Measurements from ENCODE around the gene SLC36A4.
A peak's percentile ranks its signal among the peaks of the same experiment; 100 is the strongest.
"Not testable (repeated sequence)": the region's sequence is repeated elsewhere in the genome, so short reads cannot be mapped to it uniquely, and the experiment has no call there.

The SLC36A4 gene

DNA sequence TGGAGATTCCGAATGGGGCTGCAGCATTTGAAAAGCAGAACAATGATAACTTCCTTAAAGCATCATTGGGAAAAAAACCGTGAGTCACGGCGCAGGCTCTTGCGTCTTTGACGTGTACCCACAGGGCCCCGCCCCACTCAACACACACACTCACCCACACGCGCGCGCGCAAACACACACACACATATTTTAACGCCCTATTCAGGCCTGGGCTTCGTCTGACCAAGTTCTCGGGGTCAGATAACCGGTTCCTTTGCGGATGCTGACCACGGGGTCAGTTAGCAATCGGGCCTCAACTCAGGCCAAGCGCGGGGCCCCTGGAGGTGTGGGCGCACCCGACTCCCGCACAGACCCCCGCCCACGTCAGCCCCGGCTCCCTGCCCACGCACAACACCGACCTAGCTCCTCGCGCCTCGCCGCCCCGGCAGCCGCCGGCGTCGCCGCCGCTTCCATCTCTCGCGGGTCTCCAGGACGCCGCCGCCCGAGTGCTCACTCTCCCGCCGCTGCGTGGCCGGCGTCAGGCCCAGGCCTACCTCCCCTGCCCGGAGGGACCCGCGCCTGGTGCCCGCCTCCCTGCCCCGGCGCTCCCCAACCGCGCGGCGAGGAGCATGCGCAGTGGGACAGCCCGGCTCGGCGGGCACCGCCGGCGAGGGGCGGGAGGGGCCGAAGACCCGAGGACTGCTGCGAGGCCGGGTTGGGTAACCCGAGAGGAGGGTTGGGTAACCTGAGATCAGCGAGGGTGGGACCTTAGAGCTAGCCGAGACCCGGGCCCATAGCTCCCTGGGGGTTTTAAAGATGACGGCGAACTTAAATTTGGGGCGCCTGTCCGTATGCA lies at the start of gene SLC36A4:
Gene SLC36A4, minus strand, starts transcription at position 612 of the 835 bp plus-strand sequence. Its CDS starts 159 bp downstream, at position 453.
- no peaks in the 10 kb centered on the region for H3K9me3 ChIP-seq (ENCODE audit: control insufficient read depth in 2 of 2, low read length in 2 of 2)
- H3K4me3 ChIP-seq (ENCODE audit: low read length in 2 of 2): peak within 1 kb of the TSS; percentile 78 to 90
- H3K4me1 ChIP-seq (ENCODE audit: control insufficient read depth, insufficient read depth, low read length): no peaks in the 10 kb centered on the region

DNA sequence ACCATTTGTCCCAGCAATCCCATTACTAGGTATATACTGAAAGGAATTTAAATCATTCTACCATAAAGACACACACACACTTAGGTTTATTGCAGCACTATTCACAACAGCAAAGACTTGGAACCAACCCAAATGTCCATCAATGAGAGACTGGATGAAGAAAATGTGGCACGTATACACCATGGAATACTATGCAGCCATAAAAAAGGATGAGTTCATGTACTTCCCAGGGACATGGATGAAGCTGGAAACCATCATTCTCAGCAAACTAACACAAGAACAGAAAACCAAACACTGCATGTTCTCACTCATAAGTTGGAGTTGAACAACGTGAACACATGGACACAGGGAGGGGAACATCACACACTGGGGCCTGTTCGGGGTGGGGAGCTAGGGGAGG lies 49.0 kb upstream of the SLC36A4 start:
- not testable (repeated sequence) for H3K27me3 ChIP-seq (ENCODE audit: control insufficient read depth in 1 of 2, insufficient read depth in 2 of 2, low read length in 2 of 2); H3K4me3 ChIP-seq (ENCODE audit: low read length in 2 of 2); H3K27ac ChIP-seq (ENCODE audit: low read length); H3K9me3 ChIP-seq (ENCODE audit: control insufficient read depth in 2 of 2, low read length in 2 of 2); H3K4me1 ChIP-seq (ENCODE audit: control insufficient read depth, insufficient read depth, low read length); H3K9ac ChIP-seq (ENCODE audit: low read length in 2 of 2); H3K36me3 ChIP-seq (ENCODE audit: control insufficient read depth in 2 of 2, insufficient read depth in 2 of 2, low read length in 2 of 2)

More for the DNA sequence above, at the start of gene SLC36A4:
- H3K36me3 ChIP-seq (ENCODE audit: control insufficient read depth in 2 of 2, insufficient read depth in 2 of 2, low read length in 2 of 2): no peaks in the 10 kb centered on the region
- H3K9ac ChIP-seq (ENCODE audit: low read length in 2 of 2): peak within 1 kb of the TSS; percentile 84 to 88
- H3K27me3 ChIP-seq (ENCODE audit: control insufficient read depth in 1 of 2, insufficient read depth in 2 of 2, low read length in 2 of 2): no peaks in the 10 kb centered on the region
- H3K27ac ChIP-seq (ENCODE audit: low read length): peak within 1 kb of the TSS; percentile 77

DNA sequence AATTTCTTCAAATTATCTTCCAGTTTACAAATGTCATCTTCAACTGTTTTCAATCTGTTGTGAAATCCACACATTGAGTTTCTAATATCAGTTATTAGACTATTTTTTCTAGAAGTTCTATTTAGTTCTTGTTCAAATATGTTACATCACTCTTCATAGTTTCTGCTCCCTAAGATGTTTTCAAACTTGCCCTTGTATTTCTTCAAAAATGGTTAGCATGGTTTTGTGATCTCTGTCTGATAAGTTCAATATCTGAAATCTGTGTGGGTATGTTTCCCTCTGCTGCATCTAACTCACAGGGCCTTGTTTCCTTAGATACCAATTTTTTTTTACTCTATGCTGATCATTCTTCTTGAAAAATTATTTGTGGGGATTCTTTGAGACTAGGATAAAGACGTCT lies 46.2 kb upstream of the SLC36A4 start:
- Histone ChIP-seq H3K9ac (ENCODE audit: low read length in 2 of 2) (no peak overlapping the region), H3K27me3 (ENCODE audit: control insufficient read depth in 1 of 2, insufficient read depth in 2 of 2, low read length in 2 of 2) (no peaks in the 10 kb centered on the region), H3K27ac (ENCODE audit: low read length) (no peak overlapping the region), H3K9me3 (ENCODE audit: control insufficient read depth in 2 of 2, low read length in 2 of 2) (no peaks in the 10 kb centered on the region), H3K36me3 (ENCODE audit: control insufficient read depth in 2 of 2, insufficient read depth in 2 of 2, low read length in 2 of 2) (no peaks in the 10 kb centered on the region), H3K4me3 (ENCODE audit: low read length in 2 of 2) (no peak overlapping the region), H3K4me1 (ENCODE audit: control insufficient read depth, insufficient read depth, low read length) (no peaks in the 10 kb centered on the region)

DNA sequence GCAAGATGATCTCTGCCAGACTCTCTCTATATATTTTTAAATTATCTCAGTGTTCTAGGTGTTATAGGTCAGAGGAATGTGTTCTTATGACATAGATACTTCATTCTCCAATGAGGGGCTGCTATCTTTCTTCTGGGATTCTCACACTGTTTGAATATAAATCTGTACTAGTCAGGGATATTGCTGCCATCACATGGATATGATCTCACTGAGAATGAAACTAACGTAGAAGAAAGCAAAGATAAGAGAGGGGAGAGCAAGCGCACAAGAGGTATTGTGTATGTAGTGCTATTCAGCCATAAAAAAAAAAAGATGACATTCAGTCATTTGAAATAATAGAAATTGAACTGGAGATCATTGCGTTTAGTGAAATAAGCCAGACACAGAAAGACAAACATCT lies 42.2 kb upstream of the SLC36A4 start:
- H3K4me3 ChIP-seq (ENCODE audit: low read length in 2 of 2): no peak overlapping the region
- no peaks in the 10 kb centered on the region for H3K4me1 ChIP-seq (ENCODE audit: control insufficient read depth, insufficient read depth, low read length)
- H3K36me3 ChIP-seq (ENCODE audit: control insufficient read depth in 2 of 2, insufficient read depth in 2 of 2, low read length in 2 of 2): no peaks in the 10 kb centered on the region
- no peaks in the 10 kb centered on the region for H3K27me3 ChIP-seq (ENCODE audit: control insufficient read depth in 1 of 2, insufficient read depth in 2 of 2, low read length in 2 of 2)
- H3K27ac ChIP-seq (ENCODE audit: low read length): no peak overlapping the region
- no peak overlapping the region for H3K9ac ChIP-seq (ENCODE audit: low read length in 2 of 2)
- H3K9me3 ChIP-seq (ENCODE audit: control insufficient read depth in 2 of 2, low read length in 2 of 2): no peaks in the 10 kb centered on the region

DNA sequence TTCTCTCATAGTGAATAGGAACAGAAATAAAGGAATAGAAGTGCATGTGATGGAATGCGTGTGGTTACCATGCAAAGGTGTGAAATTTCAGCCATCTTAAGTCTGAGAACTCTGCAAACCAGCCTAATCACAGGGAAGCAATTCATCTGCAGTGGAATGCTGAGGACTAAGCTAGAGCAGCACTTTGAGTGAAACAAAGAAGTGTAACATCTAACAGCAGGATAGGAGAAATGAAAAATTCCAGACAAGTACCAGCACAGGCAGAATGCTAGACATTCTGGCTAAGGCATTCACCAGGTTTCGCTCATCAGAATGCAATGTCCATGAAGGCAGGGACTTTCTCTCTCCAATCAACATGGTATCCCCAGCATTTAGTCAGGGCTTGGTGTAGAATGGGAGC lies 41.2 kb upstream of the SLC36A4 start:
- no peaks in the 10 kb centered on the region for H3K4me1 ChIP-seq (ENCODE audit: control insufficient read depth, insufficient read depth, low read length)
- no peak overlapping the region for H3K4me3 ChIP-seq (ENCODE audit: low read length in 2 of 2)
- H3K9me3 ChIP-seq (ENCODE audit: control insufficient read depth in 2 of 2, low read length in 2 of 2): no peaks in the 10 kb centered on the region
- no peaks in the 10 kb centered on the region for H3K27me3 ChIP-seq (ENCODE audit: control insufficient read depth in 1 of 2, insufficient read depth in 2 of 2, low read length in 2 of 2)
- H3K27ac ChIP-seq (ENCODE audit: low read length): no peak overlapping the region
- no peaks in the 10 kb centered on the region for H3K36me3 ChIP-seq (ENCODE audit: control insufficient read depth in 2 of 2, insufficient read depth in 2 of 2, low read length in 2 of 2)
- H3K9ac ChIP-seq (ENCODE audit: low read length in 2 of 2): no peak overlapping the region

DNA sequence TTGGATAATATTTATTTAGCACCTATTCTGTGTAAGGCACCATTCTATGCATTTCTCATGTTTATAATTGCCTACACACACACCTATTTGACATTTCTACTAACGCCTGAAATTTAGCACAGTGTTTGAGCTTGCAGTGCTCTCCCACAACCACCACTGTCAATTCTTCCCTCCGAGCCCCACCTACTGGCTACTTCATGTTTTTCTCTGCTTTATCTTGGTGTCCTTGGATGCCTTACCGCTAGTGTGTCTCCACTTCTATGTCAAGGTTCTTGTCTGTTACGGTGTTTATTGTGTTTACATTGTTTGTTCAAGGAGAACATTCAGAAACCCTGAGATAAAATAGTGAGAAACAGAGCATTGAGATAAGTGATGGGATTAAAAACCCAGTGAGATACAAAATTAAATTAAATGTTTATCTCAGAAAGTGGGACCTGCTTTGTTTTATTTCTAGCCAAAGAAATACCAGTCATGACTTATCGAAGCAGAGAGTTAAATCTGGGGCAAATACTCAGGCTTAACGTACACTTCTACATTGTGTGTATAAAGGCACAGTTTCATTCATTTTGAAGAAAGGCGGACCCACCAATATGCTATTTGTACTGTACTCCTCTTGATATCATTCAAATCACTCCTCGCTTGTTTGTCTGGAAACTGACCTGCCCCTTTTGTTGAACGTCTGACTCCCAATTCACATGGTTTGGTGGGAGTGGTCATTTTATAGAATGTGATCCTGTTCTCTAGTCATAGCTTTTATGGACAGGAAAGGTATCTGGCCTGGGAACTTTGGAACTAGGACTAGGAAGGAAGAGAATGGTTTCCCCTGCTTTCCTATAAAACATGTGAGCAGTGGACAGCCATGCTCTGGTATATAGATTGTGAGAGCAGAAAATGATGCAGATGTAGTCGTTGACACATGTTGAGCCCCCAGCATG lies 39.2 kb upstream of the SLC36A4 start:
- Histone ChIP-seq H3K4me1 (ENCODE audit: control insufficient read depth, insufficient read depth, low read length) (no peaks in the 10 kb centered on the region), H3K9me3 (ENCODE audit: control insufficient read depth in 2 of 2, low read length in 2 of 2) (no peaks in the 10 kb centered on the region), H3K4me3 (ENCODE audit: low read length in 2 of 2) (no peak overlapping the region), H3K36me3 (ENCODE audit: control insufficient read depth in 2 of 2, insufficient read depth in 2 of 2, low read length in 2 of 2) (no peaks in the 10 kb centered on the region), H3K27me3 (ENCODE audit: control insufficient read depth in 1 of 2, insufficient read depth in 2 of 2, low read length in 2 of 2) (peaks cover 0 to 2% of the 10 kb centered on the region in 2 donors), H3K27ac (ENCODE audit: low read length) (no peak overlapping the region), H3K9ac (ENCODE audit: low read length in 2 of 2) (no peak overlapping the region)

DNA sequence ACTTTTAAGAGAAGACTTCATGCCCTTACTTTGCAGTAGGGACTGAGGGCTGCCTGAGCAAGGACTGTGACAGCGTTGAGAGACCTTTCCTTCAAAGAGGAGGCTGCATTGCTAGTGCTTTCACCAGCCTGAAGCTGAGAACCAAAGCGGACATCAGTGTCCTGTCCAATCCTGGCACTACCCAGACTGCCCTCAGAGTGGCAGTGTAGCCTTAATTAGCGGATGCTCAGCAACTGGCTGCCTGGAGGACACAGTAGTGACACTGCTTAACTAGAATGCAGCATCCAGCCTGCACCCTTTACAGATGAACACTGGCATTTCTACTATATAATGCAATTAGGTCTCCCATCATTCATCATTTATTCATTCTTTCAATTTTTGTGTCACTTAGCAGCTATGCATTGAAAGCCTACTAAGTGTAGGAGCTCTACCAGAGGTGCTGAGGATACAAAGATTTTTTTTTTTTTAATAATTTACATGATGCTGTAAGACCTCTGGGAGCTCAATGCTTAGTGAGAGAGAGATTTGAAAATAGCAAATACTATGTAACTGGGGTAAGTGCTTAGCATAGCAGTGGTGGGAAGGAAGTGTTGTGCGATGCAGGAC lies 36.9 kb upstream of the SLC36A4 start:
- Histone ChIP-seq H3K4me3 (ENCODE audit: low read length in 2 of 2) (no peak overlapping the region), H3K27ac (ENCODE audit: low read length) (no peak overlapping the region), H3K9me3 (ENCODE audit: control insufficient read depth in 2 of 2, low read length in 2 of 2) (no peaks in the 10 kb centered on the region), H3K36me3 (ENCODE audit: control insufficient read depth in 2 of 2, insufficient read depth in 2 of 2, low read length in 2 of 2) (no peaks in the 10 kb centered on the region), H3K9ac (ENCODE audit: low read length in 2 of 2) (no peak overlapping the region), H3K27me3 (ENCODE audit: control insufficient read depth in 1 of 2, insufficient read depth in 2 of 2, low read length in 2 of 2) (peaks cover 0 to 2% of the 10 kb centered on the region in 2 donors), H3K4me1 (ENCODE audit: control insufficient read depth, insufficient read depth, low read length) (no peaks in the 10 kb centered on the region)

DNA sequence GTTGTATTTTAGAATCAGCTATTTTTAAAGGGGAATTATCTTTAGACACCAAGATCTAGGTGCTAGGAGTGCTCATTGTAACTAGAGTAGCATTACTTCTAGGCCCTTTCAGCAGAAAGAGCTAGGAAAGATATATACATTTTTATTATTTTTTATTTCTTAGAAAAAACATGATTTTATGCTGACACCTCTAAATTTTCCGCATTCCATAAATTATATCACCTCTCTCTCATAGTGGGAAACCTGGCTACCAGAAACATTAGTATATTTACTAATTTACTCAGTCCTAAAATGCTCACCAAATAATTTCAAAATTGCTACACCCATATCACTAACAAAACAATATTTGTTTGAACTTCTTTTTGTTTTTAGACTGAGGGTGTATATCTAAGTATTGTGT lies 32.1 kb upstream of the SLC36A4 start:
- H3K4me1 ChIP-seq (ENCODE audit: control insufficient read depth, insufficient read depth, low read length): no peaks in the 10 kb centered on the region
- H3K4me3 ChIP-seq (ENCODE audit: low read length in 2 of 2): no peak overlapping the region
- no peak overlapping the region for H3K27ac ChIP-seq (ENCODE audit: low read length)
- no peak overlapping the region for H3K9ac ChIP-seq (ENCODE audit: low read length in 2 of 2)
- H3K9me3 ChIP-seq (ENCODE audit: control insufficient read depth in 2 of 2, low read length in 2 of 2): no peaks in the 10 kb centered on the region
- peaks cover 0 to 2% of the 10 kb centered on the region in 2 donors for H3K27me3 ChIP-seq (ENCODE audit: control insufficient read depth in 1 of 2, insufficient read depth in 2 of 2, low read length in 2 of 2)
- H3K36me3 ChIP-seq (ENCODE audit: control insufficient read depth in 2 of 2, insufficient read depth in 2 of 2, low read length in 2 of 2): no peaks in the 10 kb centered on the region

DNA sequence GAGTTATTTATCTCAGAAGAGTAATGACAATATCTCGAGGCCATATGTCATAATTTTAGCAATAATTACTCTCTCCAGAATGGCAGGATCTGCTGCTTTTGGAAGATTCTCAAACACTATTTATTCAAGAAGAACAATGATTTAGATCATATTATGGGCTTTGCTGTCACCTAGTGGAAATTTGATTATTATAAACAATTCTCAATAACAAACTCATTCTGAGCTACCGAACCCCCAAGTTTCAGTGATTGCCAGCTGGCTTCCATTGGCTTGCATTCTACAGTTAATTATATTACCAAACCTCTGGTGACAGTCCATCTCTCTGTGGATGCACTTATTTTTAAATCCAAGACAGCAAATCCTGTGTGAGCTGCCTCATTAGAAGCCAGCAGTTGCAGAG lies 27.9 kb upstream of the SLC36A4 start:
- no peaks in the 10 kb centered on the region for H3K36me3 ChIP-seq (ENCODE audit: control insufficient read depth in 2 of 2, insufficient read depth in 2 of 2, low read length in 2 of 2)
- H3K4me1 ChIP-seq (ENCODE audit: control insufficient read depth, insufficient read depth, low read length): no peaks in the 10 kb centered on the region
- H3K27ac ChIP-seq (ENCODE audit: low read length): no peak overlapping the region
- H3K27me3 ChIP-seq (ENCODE audit: control insufficient read depth in 1 of 2, insufficient read depth in 2 of 2, low read length in 2 of 2): no peaks in the 10 kb centered on the region
- no peak overlapping the region for H3K4me3 ChIP-seq (ENCODE audit: low read length in 2 of 2)
- H3K9ac ChIP-seq (ENCODE audit: low read length in 2 of 2): no peak overlapping the region
- no peaks in the 10 kb centered on the region for H3K9me3 ChIP-seq (ENCODE audit: control insufficient read depth in 2 of 2, low read length in 2 of 2)

DNA sequence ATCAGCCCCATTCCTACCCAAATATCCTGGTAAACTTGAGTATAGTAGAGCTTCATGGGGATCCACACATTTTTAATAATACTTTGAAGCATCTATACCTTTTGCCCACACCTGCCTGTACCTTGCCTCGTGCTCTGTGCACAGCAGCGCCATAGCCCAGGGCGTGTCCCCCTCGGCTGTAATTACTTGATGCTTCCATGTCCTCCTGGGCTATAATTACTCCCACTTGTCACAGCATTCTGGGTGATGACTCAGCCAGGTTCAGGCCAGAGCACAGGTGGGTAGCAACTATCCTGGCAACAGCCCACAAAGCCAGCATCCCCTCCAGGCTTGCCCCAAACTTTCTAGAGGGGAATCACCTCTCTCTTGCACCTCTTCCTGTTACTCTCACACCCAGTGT lies 23.7 kb upstream of the SLC36A4 start:
- Histone ChIP-seq H3K36me3 (ENCODE audit: control insufficient read depth in 2 of 2, insufficient read depth in 2 of 2, low read length in 2 of 2) (no peaks in the 10 kb centered on the region), H3K9me3 (ENCODE audit: control insufficient read depth in 2 of 2, low read length in 2 of 2) (no peaks in the 10 kb centered on the region), H3K4me3 (ENCODE audit: low read length in 2 of 2) (no peak overlapping the region), H3K4me1 (ENCODE audit: control insufficient read depth, insufficient read depth, low read length) (no peaks in the 10 kb centered on the region), H3K27me3 (ENCODE audit: control insufficient read depth in 1 of 2, insufficient read depth in 2 of 2, low read length in 2 of 2) (no peaks in the 10 kb centered on the region), H3K27ac (ENCODE audit: low read length) (no peak overlapping the region), H3K9ac (ENCODE audit: low read length in 2 of 2) (no peak overlapping the region)

All from stomach smooth muscle (tissue), 2 donors.